ENCODE measurements around the gene HABP2.

DNA sequence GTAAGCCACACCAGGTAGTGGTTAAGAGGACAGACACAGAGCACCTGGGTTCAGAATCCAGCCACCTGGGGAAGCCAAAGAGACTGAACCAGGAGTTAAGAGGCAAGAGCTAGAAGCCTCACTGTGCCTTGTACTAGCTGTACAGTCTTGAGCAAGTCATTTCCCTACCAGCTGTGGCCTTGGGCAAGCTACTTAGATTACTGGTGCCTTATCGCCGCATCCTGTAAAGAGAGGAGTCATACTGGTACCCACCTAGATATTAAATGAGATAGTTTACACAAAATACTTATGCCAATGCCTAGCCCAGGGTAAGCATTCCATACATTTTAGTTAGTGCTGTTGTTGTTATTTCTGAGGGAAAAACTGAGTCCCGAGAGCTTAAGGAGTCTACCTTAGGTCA lies 47.7 kb downstream of the HABP2 start:
- no peak for TF ChIP-seq TAF1 (IDR thresholded peaks at IDR 0.05; ENCODE audit: borderline replicate concordance, low read depth, low read length)
- no peak for TF ChIP-seq POLR2AphosphoS5 (IDR thresholded peaks at IDR 0.05; ENCODE audit: low read depth, low read length)
